CD14-positive monocyte (primary cell): Measurements from ENCODE around the gene TBC1D16. TPM values are rescaled to one million over a fixed set of nuclear protein-coding genes. Genes with fewer than 3 reads are reported as not detected.

Experiments used
- DNase-seq, 3 donors: peaks; one replicate each; pipeline ENCODE4 v3.0.0-alpha.2; 2011 to 2022
- H2AFZ ChIP-seq: 2 replicates; pipeline ENCODE4 v1.6.0; 2012; ENCODE audit warnings: mild to moderate bottlenecking, low read depth, low read length, inconsistent platforms; ENCODE audit not compliant: insufficient read depth, poor library complexity, severe bottlenecking
- H3K27ac ChIP-seq, 2 donors: 1 replicate in 1 of 2; 2 replicates in 1 of 2; pipeline ENCODE4 v1.5.1; 2012 to 2013; ENCODE audit warnings: low read length in 2 of 2, control low read depth in 1 of 2, inconsistent platforms in 1 of 2, low read depth in 1 of 2, mild to moderate bottlenecking in 1 of 2
- H3K27me3 ChIP-seq, 2 donors: one replicate each; pipeline versions ENCODE4 v1.6.0 to v1.6.1; 2011 to 2013; ENCODE audit warnings: low read length in 2 of 2; ENCODE audit not compliant: control insufficient read depth in 2 of 2, insufficient read depth in 2 of 2
- H3K36me3 ChIP-seq, 2 donors: replicated peaks in 1 of 2; 1 replicate in 1 of 2; 2 replicates in 1 of 2; pipeline versions ENCODE4 v1.5.1 to v1.6.1; 2012 to 2013; ENCODE audit warnings: low read length in 2 of 2, control low read depth in 1 of 2, inconsistent platforms in 1 of 2, mild to moderate bottlenecking in 1 of 2; ENCODE audit not compliant: insufficient read depth in 2 of 2, control insufficient read depth in 1 of 2
- H3K4me1 ChIP-seq, 2 donors: 1 replicate in 1 of 2; 2 replicates in 1 of 2; pipeline versions ENCODE4 v1.5.1 to v1.6.1; 2012 to 2013; ENCODE audit warnings: low read length in 2 of 2, control low read depth in 1 of 2, inconsistent platforms in 1 of 2, mild to moderate bottlenecking in 1 of 2, moderate library complexity in 1 of 2; ENCODE audit not compliant: insufficient read depth in 2 of 2, control insufficient read depth in 1 of 2
- H3K4me2 ChIP-seq: replicated peaks from 2 replicates; pipeline ENCODE3; 2012; ENCODE audit warnings: low read length, moderate library complexity, mild to moderate bottlenecking; ENCODE audit not compliant: poor library complexity, severe bottlenecking; ENCODE audit errors: extremely low read depth
- H3K4me3 ChIP-seq, 3 experiments: fragments of 200-600 bp in 1 of 3; sonication (generic) in 1 of 3; replicated peaks in 1 of 3; 1 replicate in 2 of 3; 2 replicates in 1 of 3; pipeline ENCODE4 v1.5.1; 2011 to 2013; ENCODE audit warnings: low read length in 3 of 3, mild to moderate bottlenecking in 3 of 3, control low read depth in 2 of 3, low read depth in 2 of 3, inconsistent platforms in 1 of 3, moderate library complexity in 1 of 3
- H3K79me2 ChIP-seq: 2 replicates; pipeline ENCODE4 v1.6.0; 2012; ENCODE audit warnings: mild to moderate bottlenecking, control low read depth, inconsistent platforms, low read length, moderate library complexity; ENCODE audit not compliant: insufficient read depth
- H3K9ac ChIP-seq: 2 replicates; pipeline ENCODE4 v1.6.0; 2017; ENCODE audit warnings: low read length, mild to moderate bottlenecking; ENCODE audit not compliant: insufficient read depth, poor library complexity, severe bottlenecking
- H3K9me3 ChIP-seq, 2 donors: replicated peaks in 1 of 2; 1 replicate in 1 of 2; 2 replicates in 1 of 2; pipeline versions ENCODE4 v1.5.1 to v1.6.1; 2012 to 2013; ENCODE audit warnings: low read length in 2 of 2, control low read depth in 1 of 2; ENCODE audit not compliant: control insufficient read depth in 1 of 2, insufficient read depth in 1 of 2
- H4K20me1 ChIP-seq: 2 replicates; pipeline ENCODE4 v1.6.0; 2012; ENCODE audit warnings: mild to moderate bottlenecking, low read length, control low read depth, moderate library complexity; ENCODE audit not compliant: insufficient read depth
- H3K27ac Mint-ChIP-seq, 7 donors: one replicate each; pipeline ENCODE4 v1.8.0; 2020; ENCODE audit warnings: mild to moderate bottlenecking in 7 of 7, mixed read lengths in 7 of 7, moderate library complexity in 6 of 7, inconsistent platforms in 2 of 7
- H3K27me3 Mint-ChIP-seq, 3 donors: one replicate each; pipeline ENCODE4 v1.8.0; 2021 to 2022; ENCODE audit warnings: low read depth in 3 of 3, mild to moderate bottlenecking in 3 of 3, mixed read lengths in 3 of 3, moderate library complexity in 3 of 3, inconsistent platforms in 1 of 3
- H3K36me3 Mint-ChIP-seq, 2 donors: one replicate each; pipeline ENCODE4 v1.8.0; 2020; ENCODE audit warnings: mixed read lengths in 2 of 2, inconsistent platforms in 1 of 2, mild to moderate bottlenecking in 1 of 2
- H3K4me1 Mint-ChIP-seq: one replicate; pipeline ENCODE4 v1.8.0; 2020; ENCODE audit warnings: mild to moderate bottlenecking, mixed read lengths
- H3K4me3 Mint-ChIP-seq, 2 donors: one replicate each; pipeline ENCODE4 v1.8.0; 2020; ENCODE audit warnings: mild to moderate bottlenecking in 2 of 2, mixed read lengths in 2 of 2, moderate library complexity in 1 of 2
- H3K9me3 Mint-ChIP-seq, 7 donors: one replicate each; pipeline ENCODE4 v1.8.0; 2020 to 2022; ENCODE audit warnings: mixed read lengths in 7 of 7, mild to moderate bottlenecking in 6 of 7, moderate library complexity in 6 of 7, inconsistent platforms in 2 of 7
- CTCF ChIP-seq: fragments of 200-600 bp; IDR thresholded peaks from one replicate; pipeline ENCODE4 v1.8.0; 2022; ENCODE audit warnings: antibody characterized with exemption, mild to moderate bottlenecking
- WGBS: methylation state at CpG from one replicate; pipeline ENCODE4 v1.1.5; 2013; ENCODE audit warnings: missing lambda C conversion rate; ENCODE audit not compliant: insufficient coverage; 5-methylcytosine and 5-hydroxymethylcytosine counted together
- intact Hi-C, 2 donors: fragments of 100-400 bp; cut with micrococcal nuclease; formaldehyde crosslinking; loops; one replicate each; pipeline versions ENCODE4 v1.15.0 to v1.15.1; 2023
- polyA plus RNA-seq, 3 donors: library from polyadenylated mRNA; depleted of rRNA in 1 of 3; unstranded in 2 of 3; stranded (reverse) in 1 of 3; fragments of 300-500 nt in 2 of 3; fragments of >200 nt in 1 of 3; fragmentation: Illumina TruSeq in 2 of 3; gene quantifications; 1 replicate in 2 of 3; 2 replicates in 1 of 3; pipeline ENCODE4 v1.2.3, GENCODE V29; 2012 to 2021

Gene TBC1D16
- polyA plus RNA-seq, 3 donors = 0.11 to 0.53 (median 0.27) TPM

GRCh38 chr17:80026359-80027042 lies 9.2 kb downstream of the TBC1D16 start:
- Histone ChIP-seq H3K9ac (no peak overlapping the region), H3K4me1 (peaks cover 0 to 7% of the 10 kb centered on the region in 2 donors), H3K36me3 (no peaks in the 10 kb centered on the region), H4K20me1 (no peaks in the 10 kb centered on the region), H3K27ac (no peak overlapping the region), H2AFZ (no peak overlapping the region), H3K79me2 (no peaks in the 10 kb centered on the region), H3K9me3 (no peaks in the 10 kb centered on the region), H3K4me3 (no peak overlapping the region), H3K27me3 (no peaks in the 10 kb centered on the region), H3K4me2 (no peak overlapping the region)
- WGBS = 95% methylated on average over 10 of the region's 10 CpGs
- no peak overlapping the region for H3K4me3 Mint-ChIP-seq
- DNase-seq = no peak
- no peak overlapping the region for H3K27ac Mint-ChIP-seq
- H3K36me3 Mint-ChIP-seq = no peaks in the 10 kb centered on the region
- H3K4me1 Mint-ChIP-seq = peaks cover 15% of the 10 kb centered on the region
- TF ChIP-seq CTCF = no peak
- intact Hi-C loops = no loop called here
- peaks cover 0 to 2% (median 0%) of the 10 kb centered on the region in 7 donors for H3K9me3 Mint-ChIP-seq
- H3K27me3 Mint-ChIP-seq = peaks cover 0 to 4% (median 3%) of the 10 kb centered on the region in 3 donors

GRCh38 chr17:80025796-80026195 lies 9.9 kb downstream of the TBC1D16 start:
- no peaks in the 10 kb centered on the region for H3K27me3 ChIP-seq
- no peaks in the 10 kb centered on the region for H3K9me3 ChIP-seq
- H3K27ac Mint-ChIP-seq = no peak overlapping the region
- H3K27me3 Mint-ChIP-seq = peaks cover 0 to 3% (median 2%) of the 10 kb centered on the region in 3 donors
- intact Hi-C loops = no loop called here
- no peak overlapping the region for H3K27ac ChIP-seq
- no peaks in the 10 kb centered on the region for H3K79me2 ChIP-seq
- peaks cover 15% of the 10 kb centered on the region for H3K4me1 Mint-ChIP-seq
- TF ChIP-seq CTCF = no peak
- no peak overlapping the region for H3K4me2 ChIP-seq
- no peaks in the 10 kb centered on the region for H3K36me3 ChIP-seq
- no peak overlapping the region for H3K4me3 Mint-ChIP-seq
- peaks cover 0 to 7% of the 10 kb centered on the region in 2 donors for H3K4me1 ChIP-seq
- no peak overlapping the region for H3K4me3 ChIP-seq
- DNase-seq = no peak
- no peak overlapping the region for H3K9ac ChIP-seq
- H4K20me1 ChIP-seq = no peaks in the 10 kb centered on the region
- no peaks in the 10 kb centered on the region for H3K36me3 Mint-ChIP-seq
- 100% methylated on average over 1 of the region's 10 CpGs for WGBS
- peaks cover 0 to 2% (median 0%) of the 10 kb centered on the region in 7 donors for H3K9me3 Mint-ChIP-seq
- no peak overlapping the region for H2AFZ ChIP-seq
